GM13977 (cell line): ENCODE data around the gene SPAG8.

Experiments used
- DNase-seq: peaks from one replicate; pipeline ENCODE4 v3.0.0; 2012; ENCODE audit warnings: low spot score
- in situ Hi-C: fragments of 300-500 bp; cut with MboI; formaldehyde crosslinking; loops from one replicate; pipeline ENCODE4 v1.12.0; 2022; ENCODE audit warnings: low sequenced_read_pairs, low pct_unique_long_range_greater_than_20kb, mixed read lengths, inconsistent platforms; ENCODE audit not compliant: unreplicated experiment
- TF ChIP-seq, protein P1 (sequence below): IDR thresholded peaks from 2 replicates; pipeline ENCODE4 v1.5.1; 2012; ENCODE audit warnings: mild to moderate bottlenecking, control low read depth; ENCODE audit not compliant: insufficient read depth; ENCODE audit errors: extremely low read depth, missing control alignments

SPAG8 gene

DNA sequence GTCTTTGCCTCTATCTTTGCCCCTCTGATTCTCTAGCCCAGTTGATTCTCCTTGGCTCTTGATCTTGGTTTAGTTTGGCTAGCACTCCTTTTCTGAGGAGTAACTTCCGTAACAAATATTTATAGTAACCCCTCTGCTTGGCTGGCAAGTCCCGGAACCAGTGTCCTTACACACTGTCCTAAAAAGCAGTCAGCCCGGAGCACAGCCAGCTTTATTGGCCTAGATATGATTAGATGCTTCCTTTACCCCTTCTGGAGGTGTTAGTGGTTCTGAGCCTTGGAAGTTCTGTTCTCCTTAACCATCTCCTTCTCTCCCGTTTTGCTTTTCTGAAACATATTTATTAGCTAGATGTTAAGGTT, 41.0 kb downstream of the SPAG8 start:
- TF ChIP-seq, protein P1, sequence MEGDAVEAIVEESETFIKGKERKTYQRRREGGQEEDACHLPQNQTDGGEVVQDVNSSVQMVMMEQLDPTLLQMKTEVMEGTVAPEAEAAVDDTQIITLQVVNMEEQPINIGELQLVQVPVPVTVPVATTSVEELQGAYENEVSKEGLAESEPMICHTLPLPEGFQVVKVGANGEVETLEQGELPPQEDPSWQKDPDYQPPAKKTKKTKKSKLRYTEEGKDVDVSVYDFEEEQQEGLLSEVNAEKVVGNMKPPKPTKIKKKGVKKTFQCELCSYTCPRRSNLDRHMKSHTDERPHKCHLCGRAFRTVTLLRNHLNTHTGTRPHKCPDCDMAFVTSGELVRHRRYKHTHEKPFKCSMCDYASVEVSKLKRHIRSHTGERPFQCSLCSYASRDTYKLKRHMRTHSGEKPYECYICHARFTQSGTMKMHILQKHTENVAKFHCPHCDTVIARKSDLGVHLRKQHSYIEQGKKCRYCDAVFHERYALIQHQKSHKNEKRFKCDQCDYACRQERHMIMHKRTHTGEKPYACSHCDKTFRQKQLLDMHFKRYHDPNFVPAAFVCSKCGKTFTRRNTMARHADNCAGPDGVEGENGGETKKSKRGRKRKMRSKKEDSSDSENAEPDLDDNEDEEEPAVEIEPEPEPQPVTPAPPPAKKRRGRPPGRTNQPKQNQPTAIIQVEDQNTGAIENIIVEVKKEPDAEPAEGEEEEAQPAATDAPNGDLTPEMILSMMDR: no peak
- DNase-seq: no peak
- in situ Hi-C loops: no loop called here

DNA sequence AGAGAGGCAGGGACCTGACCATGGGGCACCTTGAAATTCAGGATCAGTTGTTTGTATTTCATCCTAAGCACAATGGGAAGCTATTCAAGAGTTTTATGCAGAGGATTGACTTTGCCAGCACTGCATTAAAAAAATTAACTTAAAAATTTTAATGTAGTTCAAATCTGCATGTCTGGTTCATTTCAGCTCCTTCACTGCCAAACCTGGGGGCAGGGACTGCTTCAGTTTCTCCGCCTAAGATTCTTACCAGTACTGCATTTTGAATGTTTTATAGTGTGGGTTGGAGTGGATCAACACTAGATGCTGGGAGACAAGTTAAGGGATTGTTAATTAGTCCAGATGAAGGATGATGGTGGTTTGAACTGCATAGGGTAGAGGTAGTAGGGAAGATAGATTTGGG, 42.3 kb downstream of the SPAG8 start:
- in situ Hi-C loops: no loop called here
- DNase-seq: no peak
- TF ChIP-seq, protein P1: no peak

DNA sequence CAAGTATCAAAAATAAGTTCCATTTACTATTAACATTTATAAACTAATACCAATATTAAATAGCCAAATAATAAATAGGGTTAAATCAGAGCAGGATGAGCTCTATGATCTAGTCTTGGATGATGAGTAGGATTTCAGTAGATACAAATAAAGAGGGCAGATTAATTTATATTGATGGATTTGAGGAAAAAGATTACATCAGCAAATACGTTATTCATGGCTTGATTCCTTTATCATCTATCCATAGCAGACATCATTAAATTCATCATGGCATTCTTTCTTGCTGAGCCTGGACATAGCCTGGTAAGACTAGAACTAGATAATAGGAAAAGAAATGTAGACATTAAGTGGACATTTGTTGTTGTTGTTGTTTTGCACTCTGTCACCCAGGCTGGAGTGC, 44.6 kb downstream of the SPAG8 start:
- in situ Hi-C loops: no loop called here
- DNase-seq: no peak
- TF ChIP-seq, protein P1: no peak

DNA sequence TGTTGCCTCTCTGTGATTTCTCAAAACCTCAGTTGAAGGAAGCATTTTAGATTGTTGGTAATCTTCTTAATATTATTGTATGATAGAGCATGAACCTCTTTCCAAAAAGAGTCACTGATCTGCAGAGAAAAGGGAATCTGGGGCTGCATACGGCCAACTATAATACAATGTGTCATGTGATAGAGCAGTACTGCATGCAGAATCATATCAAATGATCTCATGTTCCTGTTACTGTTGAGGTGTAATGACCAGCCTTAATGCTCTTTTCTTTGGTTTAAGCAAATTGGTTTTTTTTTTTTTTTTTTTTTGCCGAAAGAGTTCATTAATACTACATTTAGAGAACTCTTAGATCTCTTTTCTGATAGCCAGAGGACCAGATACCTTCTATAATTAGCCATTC, 45.1 kb downstream of the SPAG8 start:
- in situ Hi-C loops: no loop called here
- TF ChIP-seq, protein P1: no peak
- no peak for DNase-seq

DNA sequence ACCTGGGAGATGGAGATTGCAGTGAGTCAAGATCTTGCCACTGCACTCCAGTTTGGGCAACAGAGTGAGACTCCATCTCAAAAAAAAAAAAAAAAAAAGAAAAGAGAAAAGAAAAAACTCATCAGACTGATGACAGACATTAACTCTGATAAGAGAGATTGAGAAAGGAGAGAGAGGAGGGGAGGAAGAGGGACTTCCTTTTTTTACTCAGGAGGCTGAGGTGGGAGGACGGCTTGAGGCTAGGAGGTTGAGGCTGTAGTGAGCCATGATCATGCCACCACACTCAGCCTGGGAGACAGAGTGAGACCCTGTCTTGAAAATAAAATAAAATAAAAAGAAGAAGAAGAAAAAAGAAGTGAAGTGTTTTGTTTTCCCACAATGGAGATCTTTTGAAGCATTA, 48.3 kb downstream of the SPAG8 start:
- TF ChIP-seq, protein P1: no peak
- DNase-seq: no peak
- in situ Hi-C loops: no loop called here

DNA sequence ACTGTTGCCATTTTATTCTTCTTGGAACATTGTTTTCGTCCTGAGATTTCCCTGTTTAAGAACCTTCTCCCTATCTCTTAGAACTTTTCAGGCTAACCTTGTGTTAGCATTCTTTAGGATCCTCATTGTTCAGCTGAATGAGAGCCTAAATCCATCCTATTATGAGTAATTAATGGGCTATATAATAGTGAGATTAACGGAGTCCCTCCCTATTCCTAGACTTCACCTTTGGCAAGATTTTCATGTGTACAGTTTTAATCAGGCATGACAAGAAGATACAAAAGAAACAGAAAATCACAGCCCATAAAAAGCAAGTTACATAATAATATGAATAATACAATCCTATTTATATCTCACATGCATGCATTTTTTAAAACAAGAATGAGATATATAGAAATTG, 48.9 kb downstream of the SPAG8 start:
- DNase-seq: no peak
- TF ChIP-seq, protein P1: no peak
- in situ Hi-C loops: no loop called here

DNA sequence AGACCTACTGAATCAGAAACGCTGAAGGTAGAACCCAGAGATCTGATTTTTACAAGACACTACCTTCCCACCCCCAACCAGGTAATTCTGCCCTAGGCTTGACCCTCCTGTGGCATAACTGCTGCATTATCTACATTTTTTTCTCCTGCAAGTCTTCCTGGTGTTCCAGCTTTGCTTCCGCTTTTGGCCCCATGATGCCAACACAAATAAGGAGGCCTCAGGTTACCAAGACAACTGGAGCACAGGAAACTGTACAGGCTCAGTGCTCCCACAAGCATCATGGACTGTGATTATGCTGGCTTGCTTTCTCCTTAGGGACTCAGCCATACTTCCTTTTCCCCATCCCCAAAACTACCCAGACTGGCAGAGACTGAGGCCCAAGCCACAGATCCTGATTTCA, 51.4 kb downstream of the SPAG8 start:
- in situ Hi-C loops: no loop called here
- TF ChIP-seq, protein P1: no peak
- DNase-seq: no peak
